Thyroid gland (tissue), 4 donors: ENCODE measurements around the gene CHI3L2. TPM values are rescaled to one million over a fixed set of nuclear protein-coding genes. Genes with fewer than 3 reads are reported as not detected.

ENCODE experiments used
- DNase-seq, 2 donors: peaks; one replicate each; pipeline ENCODE4 v3.0.0-alpha.2; 2019
- H3K27ac ChIP-seq, 3 donors: fragments of 200-600 bp; sonication (generic); 1 replicate in 2 of 3; 2 replicates in 1 of 3; pipeline ENCODE4 v1.5.1; 2016 to 2019; ENCODE audit warnings: mild to moderate bottlenecking in 1 of 3, moderate library complexity in 1 of 3
- H3K27me3 ChIP-seq: fragments of 200-600 bp; sonication (generic); one replicate; pipeline ENCODE4 v1.5.1; 2019
- H3K36me3 ChIP-seq, 2 donors: fragments of 200-600 bp; sonication (generic); one replicate each; pipeline ENCODE4 v1.5.1; 2016 to 2019
- H3K4me1 ChIP-seq, 2 donors: fragments of 200-600 bp; sonication (generic); one replicate each; pipeline ENCODE4 v1.5.1; 2017 to 2019
- H3K4me3 ChIP-seq, 3 donors: fragments of 200-600 bp; sonication (generic); replicated peaks in 1 of 3; 1 replicate in 2 of 3; 2 replicates in 1 of 3; pipeline ENCODE4 v1.5.1; 2016; ENCODE audit warnings: mild to moderate bottlenecking in 1 of 3
- H3K9me3 ChIP-seq: fragments of 200-600 bp; sonication (generic); one replicate; pipeline ENCODE4 v1.5.1; 2017
- POLR2A ChIP-seq, 2 donors: fragments of 450-650 bp; IDR thresholded peaks; one replicate each; pipeline ENCODE4 v1.6.1; 2017; ENCODE audit warnings: antibody characterized with exemption in 2 of 2, mild to moderate bottlenecking in 2 of 2, moderate library complexity in 1 of 2
- whole genome bisulfite sequencing, 2 donors: methylation state at CpG; one replicate each; pipeline ENCODE4 v1.1.5; 2017; 5-methylcytosine and 5-hydroxymethylcytosine counted together
- intact Hi-C: fragments of 100-400 bp; cut with DNase I; formaldehyde crosslinking; loops from one replicate; pipeline ENCODE4 v1.15.1; 2023
- total RNA-seq, 4 donors: library from RNA; depleted of rRNA; stranded (reverse); fragments of >200 nt; gene quantifications; one replicate each; pipeline ENCODE4 v1.2.3, GENCODE V29; 2016
- TF ChIP-seq, protein P1 (sequence below), 6 experiments: fragments of 200-600 bp in 3 of 6; fragments of 450-650 bp in 3 of 6; sonication (generic) in 3 of 6; IDR thresholded peaks; one replicate each; pipeline ENCODE4 v1.5.1; 2016 to 2019; ENCODE audit warnings: antibody characterized with exemption in 6 of 6, mild to moderate bottlenecking in 2 of 6, inconsistent platforms in 1 of 6, moderate library complexity in 1 of 6

The CHI3L2 gene
- total RNA-seq, 4 donors from 2014 or later = 4.2 to 25.7 (median 11.8) TPM

DNA sequence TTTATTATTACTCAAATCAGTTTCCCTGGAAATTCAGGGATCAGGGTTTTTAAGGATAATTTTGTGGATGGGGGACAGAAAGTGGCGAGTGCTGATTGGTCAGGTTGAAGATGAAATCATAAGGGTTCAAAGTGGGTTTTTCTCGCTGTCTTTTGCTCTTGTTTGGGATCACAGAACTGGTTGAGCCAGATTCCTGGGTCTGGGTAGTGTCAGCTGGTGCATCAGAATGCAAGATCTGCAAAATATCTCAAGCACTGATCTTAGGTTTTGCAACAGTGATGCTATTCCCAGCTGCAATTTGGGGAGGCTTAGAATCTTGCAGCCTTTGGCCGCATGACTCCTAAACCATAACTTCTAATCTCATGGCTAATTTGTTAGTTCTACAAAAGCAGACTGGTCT lies 9.3 kb downstream of the CHI3L2 start:
- Histone ChIP-seq H3K36me3 (no peaks in the 10 kb centered on the region), H3K4me1 (peaks cover 7 to 39% of the 10 kb centered on the region in 2 donors), H3K27ac (peak overlapping the region in 2 of 3 donors; percentile 27 to 30), H3K4me3 (no peak overlapping the region), H3K27me3 (no peaks in the 10 kb centered on the region), H3K9me3 (no peaks in the 10 kb centered on the region)
- WGBS, 2 donors = 51 to 54% methylated on average over 3 of the region's 3 CpGs
- TF ChIP-seq POLR2A (IDR thresholded peaks at IDR 0.05) = no peak
- TF ChIP-seq, protein P1, sequence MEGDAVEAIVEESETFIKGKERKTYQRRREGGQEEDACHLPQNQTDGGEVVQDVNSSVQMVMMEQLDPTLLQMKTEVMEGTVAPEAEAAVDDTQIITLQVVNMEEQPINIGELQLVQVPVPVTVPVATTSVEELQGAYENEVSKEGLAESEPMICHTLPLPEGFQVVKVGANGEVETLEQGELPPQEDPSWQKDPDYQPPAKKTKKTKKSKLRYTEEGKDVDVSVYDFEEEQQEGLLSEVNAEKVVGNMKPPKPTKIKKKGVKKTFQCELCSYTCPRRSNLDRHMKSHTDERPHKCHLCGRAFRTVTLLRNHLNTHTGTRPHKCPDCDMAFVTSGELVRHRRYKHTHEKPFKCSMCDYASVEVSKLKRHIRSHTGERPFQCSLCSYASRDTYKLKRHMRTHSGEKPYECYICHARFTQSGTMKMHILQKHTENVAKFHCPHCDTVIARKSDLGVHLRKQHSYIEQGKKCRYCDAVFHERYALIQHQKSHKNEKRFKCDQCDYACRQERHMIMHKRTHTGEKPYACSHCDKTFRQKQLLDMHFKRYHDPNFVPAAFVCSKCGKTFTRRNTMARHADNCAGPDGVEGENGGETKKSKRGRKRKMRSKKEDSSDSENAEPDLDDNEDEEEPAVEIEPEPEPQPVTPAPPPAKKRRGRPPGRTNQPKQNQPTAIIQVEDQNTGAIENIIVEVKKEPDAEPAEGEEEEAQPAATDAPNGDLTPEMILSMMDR (IDR thresholded peaks at IDR 0.05) = no peak
- intact Hi-C loops = no loop called here
- peak; percentile 63 for DNase-seq

DNA sequence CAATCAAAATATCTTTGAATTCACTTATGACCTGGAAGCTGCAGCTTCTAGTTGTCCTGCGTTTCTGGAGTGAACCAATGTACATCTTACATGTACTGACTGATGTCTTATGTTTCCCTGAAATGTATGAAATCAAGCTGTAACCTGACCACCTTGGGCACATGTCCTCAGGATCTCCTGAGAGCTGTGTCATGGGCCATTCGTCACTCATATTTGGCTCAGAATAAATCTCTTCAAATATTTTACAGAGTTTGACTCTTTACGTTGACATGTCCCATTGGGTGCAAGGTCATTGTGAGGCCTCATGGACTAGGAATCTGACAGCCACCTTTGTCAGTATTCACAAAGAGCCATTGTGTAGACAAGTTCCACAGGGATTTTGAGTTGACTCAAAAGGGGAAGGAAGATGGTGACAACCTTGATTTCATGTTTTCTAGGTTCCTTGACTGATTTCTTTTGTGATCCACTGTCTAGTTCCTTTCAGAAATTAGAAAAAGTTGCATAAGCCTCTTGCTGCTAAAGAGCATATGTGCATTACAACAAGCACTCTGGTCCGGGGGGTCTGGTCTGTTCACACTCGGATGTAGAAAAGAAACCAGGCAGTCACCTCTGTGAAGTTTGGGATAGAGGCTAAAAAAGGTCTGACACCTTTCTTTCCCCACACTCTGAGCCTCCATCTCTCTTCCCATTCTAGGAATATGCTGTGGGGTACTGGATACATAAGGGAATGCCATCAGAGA lies 10.7 kb downstream of the CHI3L2 start:
- no peaks in the 10 kb centered on the region for H3K27me3 ChIP-seq
- H3K4me3 ChIP-seq = no peak overlapping the region
- no peak overlapping the region for H3K27ac ChIP-seq
- peaks cover 7 to 48% of the 10 kb centered on the region in 2 donors for H3K4me1 ChIP-seq
- no peak for DNase-seq
- no peaks in the 10 kb centered on the region for H3K9me3 ChIP-seq
- TF ChIP-seq, protein P1 (IDR thresholded peaks at IDR 0.05) = no peak
- TF ChIP-seq POLR2A (IDR thresholded peaks at IDR 0.05) = no peak
- no peaks in the 10 kb centered on the region for H3K36me3 ChIP-seq
- intact Hi-C loops = no loop called here
- 87 to 93% methylated on average over 5 of the region's 5 CpGs for WGBS, 2 donors

DNA sequence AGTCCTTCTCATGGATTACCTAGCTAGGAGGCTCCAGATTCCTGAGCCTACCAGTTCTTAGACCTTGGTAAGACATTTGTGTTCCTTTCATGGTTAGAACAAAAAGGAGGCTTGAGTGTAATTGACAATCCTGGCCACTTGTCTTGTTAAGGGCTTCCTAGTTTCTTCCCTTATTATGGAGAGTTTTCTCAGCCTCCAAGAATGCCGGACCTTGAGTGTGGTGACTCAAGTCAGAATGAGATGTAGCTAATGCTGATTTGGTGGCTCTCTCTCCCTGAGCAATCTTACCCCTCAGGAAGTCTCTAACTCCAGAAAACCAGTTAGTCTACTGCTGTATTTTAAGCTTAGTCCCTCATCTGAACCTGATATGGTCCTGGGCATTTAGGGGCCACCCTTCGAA lies 14.3 kb downstream of the CHI3L2 start:
- Histone ChIP-seq H3K36me3 (no peaks in the 10 kb centered on the region), H3K4me1 (peaks cover 0 to 27% of the 10 kb centered on the region in 2 donors), H3K9me3 (no peaks in the 10 kb centered on the region), H3K27ac (peak overlapping the region in 1 of 3 donors; percentile 20), H3K4me3 (no peak overlapping the region), H3K27me3 (no peaks in the 10 kb centered on the region)
- TF ChIP-seq POLR2A (IDR thresholded peaks at IDR 0.05) = no peak
- DNase-seq = no peak
- intact Hi-C loops = no loop called here
- WGBS, 2 donors = 46 to 55% methylated on average over 2 of the region's 2 CpGs

DNA sequence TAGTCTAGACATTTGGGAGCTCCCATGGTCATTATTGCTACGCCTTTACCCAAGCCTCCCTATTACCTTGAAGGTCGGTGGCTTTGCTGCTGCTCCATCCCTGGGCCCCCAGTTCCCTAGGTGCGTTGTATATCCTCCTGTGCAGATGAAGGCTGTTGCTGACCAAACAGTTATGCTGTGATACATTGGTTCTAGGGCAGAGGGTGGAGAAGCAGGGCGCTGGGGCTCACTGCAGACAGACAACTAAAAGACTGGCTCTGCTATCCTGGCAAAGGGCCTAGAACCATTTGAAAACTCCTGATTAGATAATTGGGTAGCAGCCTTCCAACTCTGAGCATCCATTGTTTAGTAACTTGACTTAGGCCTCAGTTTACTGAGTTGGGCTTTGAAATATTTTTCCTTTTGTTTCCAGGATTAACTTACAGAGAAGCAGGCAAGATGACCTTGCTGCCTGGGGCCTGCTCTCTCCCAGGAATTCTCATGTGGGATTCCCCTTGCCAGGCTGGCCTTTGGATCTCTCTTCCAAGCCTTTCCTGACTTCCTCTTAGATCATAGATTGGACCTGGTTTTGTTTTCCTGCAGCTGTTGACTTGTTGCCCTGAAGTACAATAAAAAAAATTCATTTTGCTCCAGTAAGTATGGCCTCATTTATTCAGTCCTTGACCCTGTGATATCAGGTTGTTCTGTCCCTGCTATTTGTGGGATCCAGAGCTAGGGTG lies 15.5 kb downstream of the CHI3L2 start:
- intact Hi-C loops = no loop called here
- no peaks in the 10 kb centered on the region for H3K9me3 ChIP-seq
- no peak for DNase-seq
- H3K4me3 ChIP-seq = no peak overlapping the region
- H3K4me1 ChIP-seq = peaks cover 0 to 15% of the 10 kb centered on the region in 2 donors
- H3K27ac ChIP-seq = no peak overlapping the region
- TF ChIP-seq, protein P1 (IDR thresholded peaks at IDR 0.05) = no peak
- TF ChIP-seq POLR2A (IDR thresholded peaks at IDR 0.05) = no peak
- H3K27me3 ChIP-seq = no peaks in the 10 kb centered on the region
- H3K36me3 ChIP-seq = no peaks in the 10 kb centered on the region
- 41 to 68% methylated on average over 4 of the region's 4 CpGs for WGBS, 2 donors

DNA sequence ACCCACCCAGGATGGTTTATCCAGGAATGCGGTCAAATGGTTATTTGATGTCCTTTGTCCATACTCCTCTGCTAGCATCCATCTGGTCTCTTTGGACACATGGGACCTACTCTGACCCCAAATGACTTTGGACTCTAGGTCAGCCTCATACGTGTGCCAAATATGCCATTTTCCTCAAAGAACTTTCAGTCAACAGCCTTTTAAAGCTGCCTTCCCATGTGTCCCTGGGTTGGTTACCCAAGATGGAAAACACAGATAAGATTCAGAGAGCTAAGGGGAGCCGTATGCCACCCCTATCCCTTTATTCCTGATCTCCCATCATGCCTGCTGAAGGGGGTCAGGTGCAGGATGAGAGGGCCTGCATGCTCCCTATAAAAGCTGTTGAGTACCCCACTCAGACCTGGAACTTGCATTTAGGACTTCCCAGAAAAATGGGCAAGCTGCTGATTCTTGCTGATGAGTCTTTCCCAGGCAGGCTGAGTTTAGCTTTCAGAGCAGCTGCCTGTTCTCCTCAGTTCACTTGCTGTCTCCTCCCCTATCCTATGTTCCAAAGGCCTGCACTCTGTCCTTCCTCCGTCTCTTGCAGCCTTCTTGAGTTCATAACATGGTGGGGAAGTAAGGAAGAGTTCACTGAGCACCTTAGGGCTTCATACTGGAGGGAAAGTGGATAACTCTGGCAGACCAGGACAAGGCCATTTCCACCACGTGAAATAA lies 19.8 kb downstream of the CHI3L2 start:
- intact Hi-C loops = no loop called here
- Histone ChIP-seq H3K4me1 (peaks cover 0 to 6% of the 10 kb centered on the region in 2 donors), H3K27ac (no peak overlapping the region), H3K9me3 (no peaks in the 10 kb centered on the region), H3K36me3 (no peaks in the 10 kb centered on the region), H3K4me3 (no peak overlapping the region), H3K27me3 (no peaks in the 10 kb centered on the region)
- TF ChIP-seq, protein P1 (IDR thresholded peaks at IDR 0.05) = no peak
- TF ChIP-seq POLR2A (IDR thresholded peaks at IDR 0.05) = no peak
- WGBS, 2 donors = 91 to 92% methylated on average over 5 of the region's 5 CpGs
- no peak for DNase-seq
